Right lobe of liver (tissue), 6 donors: ENCODE results near the gene BCKDHA. TPM values are rescaled to one million over a fixed set of nuclear protein-coding genes. Genes with fewer than 3 reads are reported as not detected.
A peak's percentile ranks its signal among the peaks of the same experiment; 100 is the strongest.
"Not testable (repeated sequence)": the region's sequence is repeated elsewhere in the genome, so short reads cannot be mapped to it uniquely, and the experiment has no call there.

Source experiments
- ATAC-seq, 4 donors: fragments of 200-7000 bp; cut with Tn5 transposase; one replicate each; pipeline ENCODE4 v1.9.1; 2020; ENCODE audit warnings: mild to moderate bottlenecking in 4 of 4, moderate library complexity in 4 of 4
- DNase-seq, 3 donors: peaks; one replicate each; pipeline ENCODE4 v3.0.0-alpha.2; 2020
- H3K27ac ChIP-seq, 3 donors: fragments of 200-600 bp; one replicate each; pipeline ENCODE4 v1.8.0; 2022
- H3K27me3 ChIP-seq, 2 donors: fragments of 200-600 bp; one replicate each; pipeline ENCODE4 v1.8.0; 2022
- H3K36me3 ChIP-seq, 4 donors: fragments of 200-600 bp; sonication (generic) in 1 of 4; one replicate each; pipeline versions ENCODE4 v1.5.1 to v1.8.0; 2017 to 2022; ENCODE audit warnings: control low read depth in 1 of 4
- H3K4me1 ChIP-seq, 4 donors: fragments of 200-600 bp; sonication (generic) in 1 of 4; one replicate each; pipeline versions ENCODE4 v1.5.1 to v1.8.0; 2017 to 2022; ENCODE audit warnings: control low read depth in 1 of 4
- H3K4me3 ChIP-seq, 3 donors: fragments of 200-600 bp; one replicate each; pipeline ENCODE4 v1.8.0; 2022
- H3K9me3 ChIP-seq, 4 donors: fragments of 200-600 bp; sonication (generic) in 1 of 4; one replicate each; pipeline versions ENCODE4 v1.5.1 to v1.8.0; 2017 to 2022; ENCODE audit warnings: control low read depth in 1 of 4
- CTCF ChIP-seq, 4 donors: fragments of 200-600 bp in 3 of 4; fragments of 450-650 bp in 1 of 4; IDR thresholded peaks; one replicate each; pipeline versions ENCODE4 v1.5.1 to v1.8.0; 2016 to 2022; ENCODE audit warnings: antibody characterized with exemption in 4 of 4, mild to moderate bottlenecking in 2 of 4
- POLR2A ChIP-seq: fragments of 450-650 bp; IDR thresholded peaks from one replicate; pipeline ENCODE4 v1.6.1; 2017; ENCODE audit warnings: antibody characterized with exemption, mild to moderate bottlenecking
- whole genome bisulfite sequencing: methylation state at CpG from one replicate; pipeline ENCODE4 v1.1.6; 2018; ENCODE audit warnings: low coverage, low lambda C conversion rate; ENCODE audit not compliant: insufficient coverage; ENCODE audit errors: missing lambda C conversion rate; 5-methylcytosine and 5-hydroxymethylcytosine counted together
- intact Hi-C, 2 donors: fragments of 100-400 bp; cut with DNase I; formaldehyde crosslinking; loops; one replicate each; pipeline versions ENCODE4 v1.11.2 to v1.14.1; 2022
- total RNA-seq, 6 experiments: library from RNA; depleted of rRNA in 2 of 6; stranded (reverse); fragments of >200 nt in 2 of 6; fragmentation: NEBNext Ultra II Directional in 3 of 6; extraction: Animal tissue kit (Norgen Biotek cat#: 25700) in 3 of 6; gene quantifications; one replicate each; pipeline versions ENCODE4 v1.1.0 to v1.2.4, GENCODE V29; 2016 to 2023
- donor health status: DM: no; HTN: yes; CAD: no.
- donor health status: DM: no; HTN: no; CAD: no.
- donor health status: DM: no; HTN: no; CAD: no.
- donor health status: DM: no; HTN: yes; CAD: no.
- donor health status: DM: no; HTN: yes; CAD: no.

BCKDHA gene
- total RNA-seq, 6 experiments from 2014 or later = 32.1 to 68.7 (median 48.9) TPM

GRCh38 chr19:41455936-41456335 is 58.3 kb downstream of the BCKDHA start:
- H3K4me1 ChIP-seq = no peaks in the 10 kb centered on the region
- 20% methylated on average over 2 of the region's 2 CpGs for WGBS
- H3K9me3 ChIP-seq = no peaks in the 10 kb centered on the region
- DNase-seq (peak in 1 of 3 donors; percentile 17), ATAC-seq (no peak)
- H3K27ac ChIP-seq = no peak overlapping the region
- TF ChIP-seq POLR2A (no peak), CTCF (IDR thresholded peaks at IDR 0.05) (no peak)
- H3K4me3 ChIP-seq = no peak overlapping the region
- intact Hi-C loops = loop anchor here in 1 of 2 donors (10.0 kb wide), 1 partner anchor 109 kb away; no protein-coding TSS in a partner anchor
- H3K27me3 ChIP-seq = no peaks in the 10 kb centered on the region
- H3K36me3 ChIP-seq = no peaks in the 10 kb centered on the region

- no peaks in the 10 kb centered on the region for H3K9me3 ChIP-seq
- ATAC-seq (peak; percentile 38 to 79 (median 59)), DNase-seq (peak in 1 of 3 donors; percentile 18)
- WGBS = 24% methylated on average over 7 of the region's 7 CpGs
- no peaks in the 10 kb centered on the region for H3K4me1 ChIP-seq
- H3K27ac ChIP-seq = peak overlapping the region in 2 of 3 donors; percentile 13 to 62
- intact Hi-C loops = loop anchor here in 1 of 2 donors (10.0 kb wide), 1 partner anchor 108 kb away; no protein-coding TSS in a partner anchor
- no peaks in the 10 kb centered on the region for H3K36me3 ChIP-seq
- TF ChIP-seq CTCF (IDR thresholded peaks at IDR 0.05) (no peak), POLR2A (no peak)
- H3K4me3 ChIP-seq = no peak overlapping the region
- no peaks in the 10 kb centered on the region for H3K27me3 ChIP-seq
Measured at GRCh38 chr19:41456342-41456918, 58.8 kb downstream of the BCKDHA start.

- H3K36me3 ChIP-seq = no peaks in the 10 kb centered on the region
- H3K9me3 ChIP-seq = no peaks in the 10 kb centered on the region
- H3K4me3 ChIP-seq = no peak overlapping the region
- no peaks in the 10 kb centered on the region for H3K4me1 ChIP-seq
- intact Hi-C loops = loop anchor here in 1 of 2 donors (10.0 kb wide), 1 partner anchor 108 kb away; no protein-coding TSS in a partner anchor
- no peaks in the 10 kb centered on the region for H3K27me3 ChIP-seq
- DNase-seq = no peak
- ATAC-seq = no peak
- TF ChIP-seq CTCF (IDR thresholded peaks at IDR 0.05) (no peak), POLR2A (no peak)
- H3K27ac ChIP-seq = no peak overlapping the region
- whole genome bisulfite sequencing = 38% methylated on average over 1 of the region's 1 CpG
Measured at GRCh38 chr19:41457241-41457640, 59.6 kb downstream of the BCKDHA start.

- H3K27me3 ChIP-seq = no peaks in the 10 kb centered on the region
- H3K27ac ChIP-seq = no peak overlapping the region
- no peak for ATAC-seq
Measured at GRCh38 chr19:41462497-41462896, 64.9 kb downstream of the BCKDHA start.

GRCh38 chr19:41463257-41464256 is 65.9 kb downstream of the BCKDHA start:
- H3K27ac ChIP-seq, ATAC-seq, intact Hi-C loops, H3K4me1 ChIP-seq, H3K4me3 ChIP-seq, H3K36me3 ChIP-seq, H3K9me3 ChIP-seq, H3K27me3 ChIP-seq, DNase-seq: not testable (repeated sequence)
- WGBS = 67% methylated on average over 22 of the region's 22 CpGs

More at GRCh38 chr19:41462497-41462896, 64.9 kb downstream of the BCKDHA start:
- Histone ChIP-seq H3K4me3 (no peak overlapping the region), H3K4me1 (no peaks in the 10 kb centered on the region), H3K36me3 (no peaks in the 10 kb centered on the region), H3K9me3 (no peaks in the 10 kb centered on the region)
- no peak for TF ChIP-seq CTCF (IDR thresholded peaks at IDR 0.05)
- no peak for TF ChIP-seq POLR2A
- intact Hi-C loops = no loop called here
- DNase-seq = no peak
- whole genome bisulfite sequencing = 51% methylated on average over 5 of the region's 6 CpGs
